Germinal center (tissue), 1 donor: ENCODE results near the gene MIGA2.
"Not testable (repeated sequence)": the region's sequence is repeated elsewhere in the genome, so short reads cannot be mapped to it uniquely, and the experiment has no call there.

ENCODE experiments used
- DNase-seq: peaks from one replicate; pipeline ENCODE4 v3.0.0; 2012; ENCODE audit warnings: mixed read lengths, low spot score

The MIGA2 gene

DNA sequence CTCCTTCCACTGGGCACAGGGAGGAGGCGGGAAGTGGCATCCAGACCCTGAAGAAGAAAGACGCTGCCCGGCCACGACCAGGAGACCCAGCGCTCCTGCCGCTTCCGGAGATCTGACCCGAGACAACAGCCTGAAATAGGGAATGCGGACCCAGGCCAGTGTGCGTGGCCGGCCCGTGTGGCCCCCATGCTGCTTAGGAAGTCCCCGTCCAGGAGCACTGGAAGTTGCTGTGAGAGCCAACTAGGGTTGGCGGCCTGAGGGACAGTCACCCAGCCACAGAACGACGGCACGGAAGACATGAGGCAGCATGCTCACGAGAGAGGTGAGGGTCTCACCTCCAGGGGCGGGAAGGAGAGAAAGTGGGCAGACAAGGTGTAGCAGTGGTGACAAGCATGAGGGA lies 25.3 kb upstream of the MIGA2 start:
- DNase-seq, result no peak

DNA sequence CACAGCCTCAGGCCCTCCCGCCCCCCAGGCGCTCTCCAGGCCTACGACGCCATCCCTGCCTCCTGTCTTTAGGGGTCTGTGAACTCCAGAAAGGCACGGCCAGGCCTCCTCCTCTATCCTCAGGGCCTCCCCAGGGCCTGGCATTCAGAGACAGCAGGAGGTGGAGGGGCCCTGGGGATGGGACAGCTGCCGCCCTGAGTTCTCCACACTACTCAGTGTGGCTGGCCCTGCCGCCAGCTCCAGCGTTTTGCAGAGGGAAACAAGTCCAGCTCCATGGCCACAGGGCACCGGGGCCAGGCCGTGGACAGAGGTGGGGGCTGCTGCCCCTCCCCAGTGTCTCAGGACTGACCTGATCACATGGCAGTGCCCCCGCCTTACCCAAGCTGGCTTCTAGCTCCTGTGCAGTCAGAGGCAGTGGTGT lies 24.7 kb upstream of the MIGA2 start:
- no peak for DNase-seq

DNA sequence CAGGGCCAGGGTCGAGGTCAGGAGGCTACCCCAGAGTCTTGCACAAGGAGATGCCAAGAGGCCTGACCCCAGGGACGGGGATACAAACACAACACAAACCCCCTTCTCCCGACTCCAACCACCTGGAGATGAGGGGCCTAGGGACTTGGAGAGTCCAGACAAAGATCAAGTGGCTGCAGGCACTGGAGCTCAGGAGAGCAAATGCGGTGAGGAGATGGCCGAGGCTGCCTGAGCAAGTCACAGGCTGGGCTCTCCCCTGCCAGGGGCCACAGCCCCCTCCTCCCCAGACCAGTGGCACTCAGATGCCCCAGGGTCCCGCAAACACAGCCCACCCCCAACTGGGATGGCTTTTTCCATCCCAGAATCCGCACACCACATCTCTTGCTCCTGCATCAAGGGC lies 24.1 kb upstream of the MIGA2 start:
- no peak for DNase-seq

DNA sequence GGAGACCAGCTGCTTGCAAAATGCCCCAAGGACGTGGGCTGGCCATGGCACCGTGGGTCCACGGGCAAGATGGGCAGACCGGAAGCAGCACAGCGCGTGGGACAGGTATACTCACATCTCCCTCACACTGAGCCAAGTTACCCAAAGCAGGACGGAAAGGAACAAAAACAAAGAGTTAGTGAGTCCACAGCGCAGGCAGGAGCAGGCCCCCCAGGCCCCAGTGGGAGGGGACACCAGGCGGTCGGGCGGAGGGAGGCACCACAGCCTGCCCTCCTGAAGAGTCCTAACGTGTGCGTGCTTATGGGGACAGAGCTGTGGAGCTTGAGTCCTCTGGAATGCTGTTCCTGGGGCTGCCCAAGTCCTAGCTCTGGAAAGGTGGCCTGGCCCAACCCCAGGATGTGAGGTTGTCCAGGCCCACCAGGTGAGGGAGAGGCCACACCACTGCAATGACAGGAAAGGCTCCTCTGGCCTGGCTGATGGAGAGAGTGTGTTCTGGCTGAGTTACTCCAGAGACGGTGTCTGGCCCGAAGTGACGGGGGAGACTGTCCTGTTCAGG lies 23.5 kb upstream of the MIGA2 start:
- DNase-seq, result no peak

DNA sequence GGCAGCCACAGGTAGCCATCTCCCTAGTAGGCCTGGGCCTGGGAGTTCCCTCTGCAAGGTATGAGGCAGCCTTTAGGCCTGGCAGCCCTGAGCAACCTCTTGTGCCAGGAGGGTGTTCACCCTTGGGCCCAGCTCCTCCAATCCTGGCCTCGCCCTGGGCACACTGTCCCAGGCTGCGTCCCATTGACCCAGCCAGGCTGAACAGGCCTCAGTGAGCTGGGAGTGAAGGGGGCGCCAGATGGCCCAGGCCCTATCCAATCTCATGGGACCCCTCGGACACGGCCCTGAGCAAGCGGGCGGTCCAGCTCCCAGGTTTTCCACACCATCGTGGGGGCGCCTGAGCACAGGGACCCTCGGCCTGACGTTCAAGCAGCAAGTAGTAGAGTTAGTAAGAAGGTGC lies 22.8 kb upstream of the MIGA2 start:
- no peak for DNase-seq

DNA sequence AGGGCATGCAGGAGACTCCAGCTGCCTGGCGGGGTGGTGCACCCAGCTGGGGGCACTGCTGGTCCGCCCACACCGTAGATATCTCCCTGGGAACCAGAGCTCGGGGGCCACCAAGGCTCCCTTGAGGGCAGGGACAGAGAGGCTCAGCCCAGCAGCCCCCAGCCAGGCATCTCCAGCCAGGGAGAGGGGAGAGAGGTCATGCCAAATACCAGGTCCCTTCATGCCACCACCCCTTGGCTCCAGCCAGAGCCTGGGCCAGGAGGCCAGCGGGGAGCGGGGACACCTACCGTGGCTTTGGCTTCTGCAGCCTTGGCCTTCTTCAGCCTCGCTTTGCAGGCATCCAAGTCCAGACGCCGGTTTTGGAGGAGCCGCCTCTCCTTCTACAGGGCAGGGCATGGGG lies 22.3 kb upstream of the MIGA2 start:
- no peak for DNase-seq

DNA sequence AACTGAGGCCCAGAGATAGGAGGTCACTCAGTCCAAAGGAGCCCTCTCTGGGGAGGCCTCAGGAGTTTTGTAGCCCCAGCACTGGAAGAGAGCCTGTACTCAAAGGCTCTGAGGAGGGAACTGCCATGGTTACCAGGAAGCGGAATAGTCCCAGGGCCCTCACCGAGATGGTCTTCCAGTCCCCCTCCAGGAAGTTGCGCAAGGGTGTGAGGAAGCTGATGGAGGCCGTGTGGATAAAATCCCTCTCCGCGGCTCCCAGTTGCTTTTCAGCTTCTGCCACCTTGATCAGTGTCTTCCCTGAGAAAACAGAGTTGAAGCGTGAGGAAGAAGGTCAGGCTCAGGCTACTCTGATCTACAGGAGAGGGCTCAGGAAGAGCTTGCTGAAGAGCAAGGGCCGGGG lies 21.8 kb upstream of the MIGA2 start:
- no peak for DNase-seq

DNA sequence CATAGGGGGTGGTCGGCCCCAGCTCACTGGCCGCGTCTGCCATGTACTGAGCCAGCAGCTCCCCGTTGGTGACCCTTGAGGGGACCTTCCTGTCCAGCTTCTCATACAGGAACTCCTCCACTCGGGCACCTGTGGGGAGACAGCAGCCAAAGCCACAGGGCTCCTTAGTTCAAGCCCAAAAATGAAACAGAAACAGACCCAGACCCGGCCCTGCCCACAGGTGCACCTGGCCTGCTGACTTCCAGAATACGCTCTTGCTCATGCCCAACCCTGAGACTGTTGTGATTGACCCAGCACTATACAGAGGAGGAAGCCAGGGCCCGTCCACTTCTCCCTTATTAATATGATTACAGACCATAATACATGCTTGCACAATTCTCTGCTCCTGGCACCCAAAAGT lies 15.3 kb upstream of the MIGA2 start:
- DNase-seq, result peak; percentile 29

DNA sequence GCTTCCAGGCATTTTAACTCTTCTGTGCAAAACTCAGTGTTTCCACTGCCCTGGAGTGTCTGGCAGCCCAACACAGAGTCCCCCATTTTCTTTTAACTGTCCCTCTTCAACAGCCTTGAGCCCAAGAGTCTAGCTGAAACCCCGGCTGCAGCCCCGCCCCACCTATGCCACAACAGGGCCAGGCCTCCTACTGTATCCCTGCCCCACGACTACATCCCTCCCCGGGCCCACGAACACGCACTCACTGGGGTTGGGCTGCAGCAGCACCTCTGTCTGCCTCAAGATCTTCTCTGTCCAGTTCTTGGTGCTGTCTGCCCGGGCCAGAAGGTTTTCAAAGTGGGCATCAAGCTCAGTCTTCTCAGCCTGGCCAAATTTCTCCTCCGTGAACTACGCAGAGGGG lies 14.4 kb upstream of the MIGA2 start:
- no peak for DNase-seq

DNA sequence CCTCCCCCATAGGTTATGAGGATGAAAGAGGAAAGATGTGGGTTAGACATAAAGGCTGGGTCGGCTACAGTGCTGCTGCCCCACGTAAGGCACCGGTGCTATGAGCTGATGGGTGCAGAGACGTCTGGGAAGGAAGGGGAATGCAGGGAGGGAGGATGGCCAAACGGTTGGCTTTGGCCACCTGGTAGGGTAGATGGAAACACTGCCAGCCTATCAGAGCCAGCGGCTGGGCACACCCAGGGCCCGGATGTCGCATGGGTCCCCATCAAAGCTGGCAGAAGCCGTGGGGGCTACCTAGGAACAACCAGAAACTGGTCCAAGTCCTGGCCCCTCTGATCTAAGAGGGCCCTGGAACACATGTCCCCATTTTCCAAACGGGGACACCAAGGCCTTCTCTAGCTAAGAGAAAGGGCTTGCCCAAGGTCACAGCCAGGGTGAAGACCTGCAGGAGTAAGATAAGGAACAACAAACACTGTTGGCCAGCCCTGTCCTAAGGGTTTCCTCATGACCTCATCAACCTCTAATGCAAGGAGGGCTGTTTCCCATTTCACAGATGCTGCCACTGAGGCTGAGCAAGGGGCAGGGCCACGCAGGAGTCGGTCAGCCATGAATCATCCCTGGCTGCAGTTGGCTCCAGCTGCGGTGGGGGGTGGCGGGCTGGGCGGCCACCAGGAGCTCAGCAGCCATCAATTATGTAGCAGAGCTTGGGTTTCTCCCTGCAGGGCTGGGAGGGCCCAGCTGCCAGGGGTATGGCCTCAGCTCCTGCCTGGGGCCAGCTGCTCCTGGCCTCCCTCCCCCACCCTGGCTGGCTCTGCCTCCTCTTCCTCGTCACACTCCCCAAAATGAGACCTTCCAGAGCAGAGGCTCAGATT lies 13.2 kb upstream of the MIGA2 start:
- no peak for DNase-seq

DNA sequence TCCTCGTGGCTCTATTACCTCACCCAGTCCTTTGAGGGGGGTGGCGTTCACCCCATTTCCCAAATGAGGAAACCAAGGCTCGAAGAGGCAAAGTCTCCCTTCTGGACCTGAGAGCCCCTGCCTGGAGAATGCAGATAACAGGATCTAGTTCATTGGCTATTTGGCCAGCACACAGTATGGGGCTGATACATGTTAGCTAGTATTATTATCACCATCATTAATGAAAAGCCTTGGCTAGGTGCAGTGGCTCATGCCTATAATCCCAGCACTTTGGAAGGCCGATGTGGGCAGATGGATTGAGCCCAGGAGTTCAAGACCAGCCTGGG lies 12.6 kb upstream of the MIGA2 start:
- no peak for DNase-seq

DNA sequence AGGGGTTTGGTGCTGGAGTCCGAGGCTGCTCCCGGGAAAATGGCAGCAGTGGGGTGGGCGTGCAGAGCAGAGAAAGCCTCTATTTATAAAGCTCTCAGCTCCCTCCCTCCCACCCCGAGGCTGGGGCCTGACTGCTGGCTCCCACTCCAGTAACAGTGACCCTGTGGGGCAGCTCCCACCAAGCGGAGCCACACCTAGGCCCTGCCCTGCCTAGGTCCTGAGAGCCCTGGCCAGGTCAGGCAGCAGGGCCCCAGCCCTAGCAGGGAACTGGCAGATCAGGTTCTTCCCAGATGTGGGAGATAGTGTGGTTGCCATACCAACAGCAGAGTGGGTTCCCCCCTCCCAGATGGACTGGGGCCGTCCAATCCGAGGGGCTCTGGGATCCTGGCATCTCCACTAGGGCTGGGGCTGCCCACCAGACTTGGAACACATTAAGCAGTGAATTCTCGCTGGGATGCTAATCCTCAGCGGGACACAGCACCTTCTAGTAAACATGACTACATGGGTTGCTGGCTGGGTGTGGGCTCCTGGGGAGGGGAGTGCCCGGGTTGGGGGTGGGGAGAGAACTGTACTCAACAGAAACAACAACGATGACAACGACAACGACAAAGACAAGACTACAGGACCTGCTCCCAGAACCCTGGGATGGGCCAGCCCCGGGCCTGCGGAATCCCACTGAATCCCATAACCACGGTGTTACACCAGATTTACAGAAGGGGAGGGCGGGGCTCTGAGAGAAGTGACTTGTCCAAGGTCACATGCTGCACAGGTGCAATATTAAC lies 9.8 kb upstream of the MIGA2 start:
- no peak for DNase-seq

DNA sequence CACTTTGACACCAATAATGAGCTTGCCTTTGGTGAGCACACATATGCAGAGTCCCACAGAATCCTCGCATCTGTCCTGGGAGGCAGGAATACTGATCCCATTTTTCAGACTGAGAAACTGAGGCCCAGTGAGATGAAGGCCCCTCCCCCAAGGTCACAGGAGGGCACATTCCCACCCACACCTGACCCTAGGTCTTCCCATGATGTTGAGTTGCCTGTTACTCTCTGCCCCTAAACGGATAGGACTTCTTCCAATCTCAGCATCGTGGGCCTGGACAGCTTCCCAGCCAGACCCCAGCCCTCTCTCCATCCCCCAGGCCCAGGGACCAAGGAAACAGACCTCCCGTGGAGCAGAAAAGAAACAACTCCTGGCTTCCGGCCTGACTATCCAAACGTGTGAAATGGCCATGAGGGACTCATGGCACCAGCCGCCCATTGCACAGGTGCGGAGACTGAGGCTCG lies 9.2 kb upstream of the MIGA2 start:
- DNase-seq, result no peak

DNA sequence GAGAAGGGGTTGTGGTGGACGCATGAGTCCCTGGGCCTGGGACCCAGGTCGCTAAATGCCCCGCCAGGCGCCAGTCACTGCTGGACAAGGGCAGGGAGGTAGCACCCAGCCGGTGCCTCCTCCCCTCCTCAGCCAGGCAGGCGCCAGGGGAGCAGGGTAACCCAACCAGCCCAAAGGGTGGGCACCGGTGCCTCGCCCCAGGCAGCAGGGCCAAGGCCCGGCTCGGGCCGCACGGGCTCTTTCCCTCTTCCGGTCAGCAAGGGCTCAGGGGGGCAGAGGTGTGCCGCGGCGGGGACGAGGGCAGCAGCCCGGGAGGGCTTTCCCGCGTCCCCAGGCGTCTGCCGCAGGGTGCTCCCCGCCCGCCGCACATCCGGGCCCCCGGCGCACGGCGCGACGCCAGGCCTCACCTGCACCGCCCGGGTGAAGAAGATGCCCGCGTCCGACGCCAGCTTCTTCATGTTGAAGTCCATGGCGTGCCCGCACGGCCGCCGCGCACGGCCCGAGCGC lies 8.7 kb upstream of the MIGA2 start:
- DNase-seq, result peak; percentile 62

DNA sequence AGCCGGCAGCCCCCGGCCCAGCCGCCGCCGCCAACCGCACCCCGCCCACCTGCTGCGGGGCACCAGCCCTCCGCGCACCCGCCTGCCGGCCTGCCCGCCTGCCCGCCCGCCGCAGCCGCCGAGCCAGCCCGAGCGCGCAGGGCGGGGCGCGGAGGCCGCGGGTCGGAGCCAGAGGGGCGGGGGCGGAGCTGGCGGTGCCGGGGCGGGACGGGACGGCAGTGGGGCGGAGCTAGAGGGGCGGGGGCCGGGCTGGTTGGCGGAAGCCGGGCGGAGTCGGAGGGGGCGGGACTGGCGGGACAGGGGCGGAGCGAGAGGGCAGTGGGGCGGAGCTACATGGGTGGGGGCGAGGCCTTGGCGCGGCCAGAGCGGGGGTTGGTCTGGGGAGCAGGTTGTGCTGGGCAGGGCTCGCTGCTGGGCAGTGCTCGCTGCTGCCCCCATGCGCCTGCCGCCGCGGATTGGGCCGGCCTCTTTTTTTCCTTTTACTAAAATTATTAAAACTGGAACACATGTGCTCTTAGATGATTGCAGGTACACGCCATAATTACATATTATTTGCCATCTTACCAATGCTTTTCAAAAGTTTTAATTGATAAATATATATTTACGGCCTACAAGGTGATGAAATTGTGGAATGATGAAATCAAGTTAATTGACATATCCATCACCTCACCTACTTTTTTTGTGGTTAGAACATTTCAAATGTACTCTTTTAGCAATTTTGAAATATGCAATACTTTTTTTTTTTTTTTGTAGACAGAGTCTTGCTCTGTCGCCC lies 8.0 kb upstream of the MIGA2 start, which contains the start of gene SH3GLB2:
SH3GLB2 (minus strand) TSS at position 140 of the 775 bp plus-strand sequence. CDS start 177 bp downstream, outside the sequence.
- DNase-seq, result peak; percentile 97

DNA sequence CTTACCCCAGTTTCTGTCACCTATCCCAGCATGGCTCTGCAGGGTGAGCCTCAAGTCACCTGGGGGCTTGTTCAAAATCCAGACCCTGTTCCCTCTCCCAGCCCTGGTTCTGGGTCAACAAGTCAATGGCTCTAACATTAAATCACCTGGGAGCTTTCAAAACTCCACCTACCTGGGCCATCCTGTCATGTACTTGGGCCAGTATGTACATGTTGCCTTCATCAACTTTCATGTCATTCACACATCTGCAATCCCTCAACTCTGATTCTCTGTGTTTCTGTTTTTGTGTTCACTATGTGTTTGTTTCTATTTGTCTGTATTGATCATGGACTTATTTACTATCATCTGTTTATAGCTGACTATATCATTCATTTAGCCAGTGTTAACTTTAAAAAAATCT lies 6.2 kb upstream of the MIGA2 start:
- no peak for DNase-seq

DNA sequence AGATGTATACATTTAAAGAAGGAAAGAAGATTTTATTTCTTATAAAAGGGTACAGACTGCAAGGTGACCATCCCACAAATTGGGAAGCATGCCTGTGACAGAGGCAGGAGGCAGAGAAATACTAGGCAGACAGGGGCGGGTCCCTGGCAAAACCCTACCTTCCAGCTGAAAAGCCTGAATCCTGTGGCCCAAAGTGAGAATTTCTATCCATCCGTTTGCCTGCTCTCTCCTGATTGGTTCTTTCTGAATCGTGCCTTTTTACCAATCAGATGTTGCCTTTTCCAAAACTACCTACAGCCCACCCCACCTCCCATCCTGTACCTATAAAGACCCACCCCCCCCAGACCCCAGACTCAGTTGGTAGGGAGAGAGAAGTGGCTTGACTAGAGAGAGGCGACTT lies 4.9 kb upstream of the MIGA2 start:
- no peak for DNase-seq

DNA sequence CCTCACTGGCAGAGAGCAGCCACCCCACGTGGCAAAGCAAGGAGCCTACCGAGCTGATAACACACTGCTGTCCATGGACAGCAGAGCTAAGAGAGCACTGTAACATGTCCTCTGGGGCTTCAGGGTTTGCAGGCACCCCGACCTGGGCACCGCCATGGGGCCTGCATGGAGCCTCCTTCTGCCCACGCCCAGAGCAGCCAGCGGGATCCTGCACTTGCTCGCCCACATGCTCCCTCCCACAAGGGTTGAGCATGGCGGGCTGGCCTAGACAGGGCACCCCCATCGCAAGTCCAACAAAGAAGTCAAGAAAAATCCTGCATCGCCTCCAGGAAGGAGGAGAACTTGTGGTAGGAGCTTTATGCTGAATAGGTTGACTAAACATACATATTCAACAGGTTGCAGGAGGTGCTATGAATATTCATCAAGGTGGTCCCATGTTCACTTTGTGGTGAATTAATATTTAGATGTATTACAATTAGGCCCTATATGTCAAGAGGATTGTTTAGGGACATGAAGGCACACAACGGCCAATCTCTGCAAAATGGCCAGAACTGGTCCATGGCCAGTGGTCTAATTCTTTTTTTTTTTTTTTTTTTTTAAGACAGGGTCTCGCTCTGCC lies 3.8 kb upstream of the MIGA2 start:
- DNase-seq, result no peak

DNA sequence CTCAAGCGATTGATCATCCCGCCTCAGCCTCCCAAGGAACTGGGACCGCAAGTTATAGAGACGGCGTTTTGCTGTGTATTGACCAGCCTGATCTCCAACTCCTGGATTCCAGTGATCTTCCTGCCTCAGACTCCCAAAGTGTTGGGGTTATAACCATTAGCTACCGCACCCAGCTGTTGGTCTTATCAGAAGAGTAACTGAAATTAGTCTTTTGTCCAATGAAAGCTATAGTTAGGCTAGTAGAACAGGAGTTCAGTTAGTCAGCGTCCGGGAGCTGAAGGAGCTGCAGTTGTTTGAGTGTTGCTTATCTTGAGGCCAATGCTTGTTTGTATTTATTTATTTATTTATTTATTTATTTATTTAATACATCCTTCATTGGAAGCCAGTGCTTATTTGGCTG lies 3.2 kb upstream of the MIGA2 start:
- DNase-seq, result no peak

DNA sequence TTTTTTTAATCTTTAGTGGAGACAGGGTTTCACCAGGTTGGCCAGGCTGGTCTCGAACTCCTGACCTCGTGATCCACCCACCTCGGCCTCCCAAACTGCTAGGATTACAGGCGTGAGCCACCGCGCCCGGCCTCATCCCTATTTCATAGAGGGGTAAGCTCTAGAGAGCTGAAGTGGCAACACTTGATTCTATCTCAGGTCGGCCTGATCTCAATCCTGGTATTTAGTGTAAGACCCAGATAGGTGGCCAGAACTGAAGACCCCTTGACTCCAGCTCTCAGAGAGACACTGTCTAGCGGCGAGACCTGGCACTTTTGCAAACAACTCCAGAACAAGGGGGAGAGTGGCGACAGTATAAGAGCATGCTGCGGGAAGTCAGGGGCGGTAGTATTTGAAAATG lies 588 bp upstream of the MIGA2 start:
- DNase-seq, result not testable (repeated sequence)

DNA sequence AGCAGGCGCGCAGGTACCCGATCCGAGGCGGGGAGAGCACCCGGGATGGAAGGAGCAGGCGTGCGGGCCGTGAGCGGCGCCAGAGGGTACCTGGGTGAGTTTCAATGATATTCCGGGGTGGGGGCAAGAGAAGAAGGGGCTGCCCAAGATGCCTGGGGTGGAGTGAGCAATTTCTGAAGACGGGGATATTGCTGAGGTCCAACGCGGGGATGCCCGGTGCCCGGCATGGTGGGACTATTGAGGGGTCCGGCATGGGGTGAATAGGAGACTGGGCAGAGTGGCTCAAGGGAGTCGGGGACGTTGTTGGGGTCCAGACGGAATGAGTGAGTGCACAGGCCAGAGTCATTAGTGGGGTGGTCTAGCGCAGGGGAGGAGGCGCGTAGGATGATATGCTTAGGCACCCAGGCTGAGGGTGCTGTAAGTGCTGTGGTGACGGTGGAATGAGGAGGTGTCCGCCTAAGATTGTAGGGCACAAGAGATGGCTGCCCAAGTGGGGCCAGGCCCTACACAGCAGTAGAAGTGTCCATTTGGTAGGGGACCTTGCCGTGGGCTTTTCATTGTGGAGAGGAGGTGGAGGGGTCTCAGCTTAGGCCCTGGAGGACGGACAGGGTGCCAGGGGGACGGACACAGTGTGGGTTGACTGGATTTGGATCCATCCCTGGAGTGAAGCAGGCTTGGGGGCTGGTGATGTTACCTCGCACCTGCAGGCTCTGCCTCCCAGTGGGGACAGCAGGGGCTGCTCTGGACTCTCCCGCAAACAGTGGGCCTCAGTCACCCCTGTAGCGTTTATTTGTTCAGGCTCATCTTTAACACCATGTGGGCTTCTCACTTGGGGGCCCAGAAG lies 719 bp downstream of the MIGA2 start:
- no peak for DNase-seq
